Kidney (tissue), 14 donors: ENCODE results near the gene SERPINA5. TPM values are rescaled to one million over a fixed set of nuclear protein-coding genes. Genes with fewer than 3 reads are reported as not detected.
A peak's percentile ranks its signal among the peaks of the same experiment; 100 is the strongest.

Experiments used
- DNase-seq, 5 donors: peaks; one replicate each; pipeline ENCODE4 v3.0.0-alpha.2; 2013 to 2020
- FAIRE-seq: peaks from 2 replicates; lab custom pipeline; 2012; peaks lifted over from hg19 to GRCh38; lab: Jason Lieb, UNC
- H3K27ac ChIP-seq, 2 donors: one replicate each; pipeline ENCODE4 v1.7.0; 2013; ENCODE audit warnings: low read depth in 2 of 2, low read length in 2 of 2, inconsistent platforms in 1 of 2
- H3K27me3 ChIP-seq: one replicate; pipeline ENCODE4 v1.7.1; 2013; ENCODE audit warnings: low read length, inconsistent platforms; ENCODE audit not compliant: control insufficient read depth, insufficient read depth
- H3K36me3 ChIP-seq, 3 donors: one replicate each; pipeline versions ENCODE4 v1.7.0 to v1.7.1; 2013; ENCODE audit warnings: low read length in 3 of 3, control low read depth in 1 of 3, inconsistent platforms in 1 of 3; ENCODE audit not compliant: insufficient read depth in 3 of 3, control insufficient read depth in 2 of 3
- H3K4me1 ChIP-seq, 3 donors: one replicate each; pipeline versions ENCODE4 v1.7.0 to v1.7.1; 2013; ENCODE audit warnings: low read length in 3 of 3, inconsistent platforms in 1 of 3, low read depth in 1 of 3; ENCODE audit not compliant: control insufficient read depth in 2 of 3, insufficient read depth in 2 of 3
- H3K4me3 ChIP-seq, 3 donors: one replicate each; pipeline versions ENCODE4 v1.7.0 to v1.8.1; 2013; ENCODE audit warnings: low read length in 3 of 3, control low read depth in 1 of 3, inconsistent platforms in 1 of 3
- H3K9ac ChIP-seq, 3 donors: one replicate each; pipeline versions ENCODE4 v1.7.0 to v1.7.1; 2013; ENCODE audit warnings: low read length in 3 of 3, control low read depth in 1 of 3, inconsistent platforms in 1 of 3
- H3K9me3 ChIP-seq, 3 donors: one replicate each; pipeline versions ENCODE4 v1.7.0 to v1.7.1; 2013; ENCODE audit warnings: low read length in 3 of 3, control low read depth in 1 of 3, inconsistent platforms in 1 of 3; ENCODE audit not compliant: control insufficient read depth in 2 of 3, insufficient read depth in 1 of 3
- intact Hi-C: fragments of 100-400 bp; cut with DNase I; formaldehyde crosslinking; loops from one replicate; pipeline ENCODE4 v1.11.1; 2022
- polyA plus RNA-seq: library from polyadenylated mRNA; stranded (reverse); fragments of 350-450 nt; fragmentation: Illumina TruSeq; extraction: RNeasy Lipid Tissue Mini Kit (QIAGEN cat#74804); gene quantifications from one replicate; pipeline ENCODE4 v1.2.3, GENCODE V29; 2014; ENCODE audit warnings: low read depth, low replicate concordance; ENCODE audit not compliant: insufficient read depth
- total RNA-seq: library from RNA; stranded (reverse); fragmentation: NEBNext Ultra II Directional; extraction: Animal tissue kit (Norgen Biotek cat#: 25700); gene quantifications from one replicate; pipeline ENCODE4 v1.2.1, GENCODE V29; 2021
- TF ChIP-seq, protein P1 (sequence below): IDR thresholded peaks from 3 replicates; pipeline ENCODE4 v1.5.1; 2012; ENCODE audit warnings: mild to moderate bottlenecking, moderate library complexity, borderline replicate concordance; ENCODE audit not compliant: insufficient read depth; ENCODE audit errors: extremely low read depth
- donor health status: control.
- donor health status: control.
- donor health status: control.
- donor health status: control.
- donor health status: control.
- donor health status: DM: yes; HTN: yes; CAD: no.
- donor health status: Normal renal cell carcinoma (clear cell type).

SERPINA5 gene
- total and polyA plus RNA-seq, 2 donors from 2014 or later: 85.1 to 522 TPM

DNA sequence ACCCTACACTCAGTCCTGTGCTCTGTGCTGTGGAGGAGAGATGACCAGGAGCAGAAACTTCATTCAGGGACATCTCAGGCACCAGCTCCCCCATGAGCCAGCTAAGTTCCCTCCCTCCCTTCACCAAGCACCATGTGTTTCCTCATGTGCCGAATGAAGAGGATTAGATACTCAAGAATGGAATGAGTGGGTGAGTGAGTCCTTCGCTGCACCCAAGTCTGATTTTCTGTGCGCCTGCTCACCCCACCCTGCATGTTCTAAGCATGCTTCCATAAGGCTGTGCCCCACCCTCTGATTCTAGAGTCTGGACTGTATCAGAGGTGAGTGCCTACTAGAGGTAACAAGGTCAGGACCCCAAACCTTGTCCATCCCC lies 12.1 kb downstream of the SERPINA5 start:
- H3K4me1 ChIP-seq: peaks cover 0 to 10% (median 3%) of the 10 kb centered on the region in 3 donors
- H3K9me3 ChIP-seq: no peaks in the 10 kb centered on the region
- H3K27me3 ChIP-seq: no peaks in the 10 kb centered on the region
- TF ChIP-seq, protein P1, sequence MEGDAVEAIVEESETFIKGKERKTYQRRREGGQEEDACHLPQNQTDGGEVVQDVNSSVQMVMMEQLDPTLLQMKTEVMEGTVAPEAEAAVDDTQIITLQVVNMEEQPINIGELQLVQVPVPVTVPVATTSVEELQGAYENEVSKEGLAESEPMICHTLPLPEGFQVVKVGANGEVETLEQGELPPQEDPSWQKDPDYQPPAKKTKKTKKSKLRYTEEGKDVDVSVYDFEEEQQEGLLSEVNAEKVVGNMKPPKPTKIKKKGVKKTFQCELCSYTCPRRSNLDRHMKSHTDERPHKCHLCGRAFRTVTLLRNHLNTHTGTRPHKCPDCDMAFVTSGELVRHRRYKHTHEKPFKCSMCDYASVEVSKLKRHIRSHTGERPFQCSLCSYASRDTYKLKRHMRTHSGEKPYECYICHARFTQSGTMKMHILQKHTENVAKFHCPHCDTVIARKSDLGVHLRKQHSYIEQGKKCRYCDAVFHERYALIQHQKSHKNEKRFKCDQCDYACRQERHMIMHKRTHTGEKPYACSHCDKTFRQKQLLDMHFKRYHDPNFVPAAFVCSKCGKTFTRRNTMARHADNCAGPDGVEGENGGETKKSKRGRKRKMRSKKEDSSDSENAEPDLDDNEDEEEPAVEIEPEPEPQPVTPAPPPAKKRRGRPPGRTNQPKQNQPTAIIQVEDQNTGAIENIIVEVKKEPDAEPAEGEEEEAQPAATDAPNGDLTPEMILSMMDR: no peak
- peak overlapping the region in 1 of 2 donors; percentile 35 for H3K27ac ChIP-seq
- no peak overlapping the region for H3K4me3 ChIP-seq
- H3K9ac ChIP-seq: no peak overlapping the region
- FAIRE-seq: no peak
- no peak for DNase-seq
- intact Hi-C loops: no loop called here
- H3K36me3 ChIP-seq: no peaks in the 10 kb centered on the region

DNA sequence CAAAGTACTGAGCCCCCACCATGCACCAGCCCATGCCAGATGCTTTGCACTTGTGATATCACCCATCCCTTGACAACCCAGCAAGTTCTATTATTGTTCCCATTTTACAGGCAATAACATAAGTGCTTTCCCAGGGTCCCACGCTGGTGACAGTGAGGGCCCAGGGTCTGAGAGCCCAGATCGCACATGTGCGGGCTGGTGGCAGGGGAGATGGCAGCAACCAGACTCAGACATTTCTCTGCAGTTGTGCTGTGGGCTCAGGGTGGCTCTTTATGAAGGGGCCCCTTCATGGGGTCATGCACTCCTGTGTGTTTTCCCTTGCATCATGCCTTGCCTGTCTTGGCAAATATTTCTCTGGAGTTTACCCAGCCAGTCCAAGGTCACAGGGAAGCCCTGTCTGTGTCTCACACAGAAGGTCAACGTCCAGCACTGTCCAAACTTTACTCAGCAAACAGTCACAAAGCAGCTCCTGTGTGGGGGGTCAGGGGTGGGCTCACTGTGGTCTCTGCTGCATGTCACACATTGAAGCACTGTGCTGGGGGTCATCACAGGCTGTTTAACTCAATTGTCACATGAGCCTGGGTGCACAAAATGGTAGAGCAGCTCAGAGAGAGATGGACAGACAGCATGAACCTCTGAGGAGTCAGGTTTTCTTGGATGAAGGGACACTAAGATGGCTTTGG lies 12.7 kb downstream of the SERPINA5 start:
- no peaks in the 10 kb centered on the region for H3K36me3 ChIP-seq
- peaks cover 0 to 15% (median 3%) of the 10 kb centered on the region in 3 donors for H3K4me1 ChIP-seq
- TF ChIP-seq, protein P1: no peak
- no peaks in the 10 kb centered on the region for H3K27me3 ChIP-seq
- H3K9me3 ChIP-seq: no peaks in the 10 kb centered on the region
- peak in 2 of 5 donors; percentile 22 to 36 for DNase-seq
- intact Hi-C loops: no loop called here
- peak overlapping the region in 1 of 2 donors; percentile 35 for H3K27ac ChIP-seq
- no peak overlapping the region for H3K9ac ChIP-seq
- no peak for FAIRE-seq
- H3K4me3 ChIP-seq: no peak overlapping the region

DNA sequence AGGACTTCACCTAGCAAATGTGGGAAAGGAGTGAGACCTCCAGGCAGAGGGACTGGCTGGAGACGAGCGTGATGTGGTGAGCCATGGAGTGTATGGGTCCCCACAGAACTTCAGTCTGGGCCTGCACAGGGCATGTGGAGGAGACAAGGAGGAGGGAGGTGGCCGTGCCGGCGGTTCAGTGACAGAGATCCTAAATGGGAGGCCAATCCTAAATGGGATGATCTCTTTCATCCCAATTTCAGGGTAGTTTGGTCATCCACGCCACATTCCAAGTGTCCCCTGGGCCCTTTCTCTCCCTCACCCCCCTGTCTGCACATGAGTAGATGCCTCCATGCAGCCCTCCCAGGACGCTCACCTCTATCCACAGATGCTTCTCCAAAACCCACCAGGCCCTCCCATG lies 13.2 kb downstream of the SERPINA5 start:
- DNase-seq (no peak), FAIRE-seq (no peak)
- Histone ChIP-seq H3K27me3 (no peaks in the 10 kb centered on the region), H3K4me1 (peaks cover 0 to 17% (median 3%) of the 10 kb centered on the region in 3 donors), H3K9me3 (no peaks in the 10 kb centered on the region), H3K9ac (no peak overlapping the region), H3K27ac (no peak overlapping the region), H3K4me3 (no peak overlapping the region), H3K36me3 (no peaks in the 10 kb centered on the region)
- TF ChIP-seq, protein P1: no peak
- intact Hi-C loops: no loop called here

DNA sequence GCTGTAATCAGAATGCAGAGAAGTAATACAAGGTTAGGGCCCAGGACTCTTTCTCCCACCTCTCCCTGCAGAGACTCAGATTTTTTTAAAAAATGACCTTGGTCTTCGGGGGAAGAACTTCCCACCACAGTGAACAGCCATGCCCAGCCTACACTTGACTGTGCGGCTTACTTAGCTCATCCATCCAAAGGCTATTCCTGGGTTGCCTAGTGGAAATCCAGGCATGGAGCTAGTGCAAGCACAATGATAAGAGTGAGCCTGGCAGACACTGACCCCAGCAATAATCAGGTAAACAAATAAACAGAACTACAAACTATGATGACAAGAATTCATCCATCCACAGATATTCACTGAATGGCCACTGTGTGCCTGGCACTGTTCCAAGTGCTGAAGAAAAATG lies 14.7 kb downstream of the SERPINA5 start:
- no peak for FAIRE-seq
- H3K4me3 ChIP-seq: no peak overlapping the region
- DNase-seq: no peak
- H3K27ac ChIP-seq: no peak overlapping the region
- no peaks in the 10 kb centered on the region for H3K9me3 ChIP-seq
- H3K4me1 ChIP-seq: peaks cover 0 to 24% (median 9%) of the 10 kb centered on the region in 3 donors
- H3K36me3 ChIP-seq: no peaks in the 10 kb centered on the region
- intact Hi-C loops: no loop called here
- H3K27me3 ChIP-seq: no peaks in the 10 kb centered on the region
- TF ChIP-seq, protein P1: no peak
- no peak overlapping the region for H3K9ac ChIP-seq
